HepG2 (cell line): ENCODE data around the gene DNAJC8. TPM values are rescaled to one million over a fixed set of nuclear protein-coding genes. Genes with fewer than 3 reads are reported as not detected.

Source experiments
- AHR ChIP-seq: IDR thresholded peaks from 2 replicates; pipeline ENCODE4 v1.6.1; 2018; ENCODE audit warnings: missing genetic modification reagents, missing compliant biosample characterization
- ETV6 ChIP-seq: sonication (generic); formaldehyde crosslinking; conservative IDR thresholded peaks from 2 replicates; pipeline ENCODE4 v1.4.0; 2020; ENCODE audit warnings: missing genetic modification reagents
- GTF3A ChIP-seq: sonication (generic); formaldehyde crosslinking; conservative IDR thresholded peaks from 2 replicates; pipeline ENCODE4 v1.4.0; 2020; ENCODE audit warnings: mild to moderate bottlenecking, missing genetic modification reagents
- JUNB ChIP-seq: sonication (generic); formaldehyde crosslinking; IDR thresholded peaks from 2 replicates; pipeline ENCODE4 v1.8.0; 2022; ENCODE audit warnings: missing genetic modification reagents, mild to moderate bottlenecking, borderline replicate concordance
- KDM5A ChIP-seq: fragments of 200-600 bp; sonication (generic); IDR thresholded peaks from 2 replicates; pipeline ENCODE4 v1.7.0; 2018; ENCODE audit warnings: antibody characterized with exemption, mild to moderate bottlenecking, low read length, borderline replicate concordance
- MTF2 ChIP-seq: sonication (generic); formaldehyde crosslinking; IDR thresholded peaks from 2 replicates; pipeline ENCODE4 v1.5.0; 2020; ENCODE audit warnings: missing genetic modification reagents, borderline replicate concordance
- SAFB2 ChIP-seq: sonication (generic); formaldehyde crosslinking; IDR thresholded peaks from 2 replicates; pipeline ENCODE4 v1.5.1; 2020; ENCODE audit warnings: missing genetic modification reagents, low read depth, mild to moderate bottlenecking, borderline replicate concordance
- THAP8 ChIP-seq: sonication (generic); formaldehyde crosslinking; IDR thresholded peaks from 2 replicates; pipeline ENCODE4 v1.5.1; 2020; ENCODE audit warnings: missing genetic modification reagents, mild to moderate bottlenecking, borderline replicate concordance
- ZNF451 ChIP-seq: sonication (generic); formaldehyde crosslinking; IDR thresholded peaks from 2 replicates; pipeline ENCODE4 v1.5.0; 2020; ENCODE audit warnings: mild to moderate bottlenecking, missing genetic modification reagents
- ZNF468 ChIP-seq: sonication (generic); formaldehyde crosslinking; IDR thresholded peaks from 2 replicates; pipeline ENCODE4 v1.8.0; 2022; ENCODE audit warnings: mild to moderate bottlenecking, moderate library complexity, missing genetic modification reagents
- ZNF484 ChIP-seq: sonication (generic); formaldehyde crosslinking; IDR thresholded peaks from 2 replicates; pipeline ENCODE4 v1.5.1; 2020; ENCODE audit warnings: mild to moderate bottlenecking, low read depth, missing genetic modification reagents, borderline replicate concordance
- ZNF503 ChIP-seq: sonication (generic); formaldehyde crosslinking; IDR thresholded peaks from 2 replicates; pipeline ENCODE4 v1.4.0; 2020; ENCODE audit warnings: missing genetic modification reagents
- ZNF576 ChIP-seq: sonication (generic); formaldehyde crosslinking; IDR thresholded peaks from 2 replicates; pipeline ENCODE4 v1.4.0; 2020; ENCODE audit warnings: mild to moderate bottlenecking, missing genetic modification reagents
- ZNF788 ChIP-seq: sonication (generic); formaldehyde crosslinking; IDR thresholded peaks from 2 replicates; pipeline ENCODE4 v1.5.0; 2020; ENCODE audit warnings: mild to moderate bottlenecking, missing genetic modification reagents, borderline replicate concordance
- polyA plus RNA-seq, 8 experiments: library from polyadenylated mRNA; depleted of rRNA in 3 of 8; stranded (reverse) in 7 of 8; unstranded in 1 of 8; fragments of >200 nt; fragmentation: Illumina TruSeq in 4 of 8; extraction: Trizol in 4 of 8; gene quantifications; 2 replicates each; pipeline versions ENCODE4 v1.2.1 to v1.2.3, GENCODE V29; 2011 to 2016; ENCODE audit warnings: low read depth in 4 of 8, missing spikeins in 1 of 8, mixed read lengths in 1 of 8; ENCODE audit not compliant: insufficient read depth in 1 of 8
- total RNA-seq, 5 experiments: library from RNA; depleted of rRNA; stranded (reverse); fragments of >200 nt; fragmentation: Illumina TruSeq; extraction: Trizol; gene quantifications; 2 replicates each; pipeline ENCODE4 v1.2.3, GENCODE V29; 2016; ENCODE audit warnings: low read depth in 1 of 5
- TF ChIP-seq, protein P1 (sequence below): sonication (generic); formaldehyde crosslinking; IDR thresholded peaks from 2 replicates; pipeline ENCODE4 v1.9.0; 2022; ENCODE audit warnings: missing genetic modification reagents, mild to moderate bottlenecking, borderline replicate concordance
- TF ChIP-seq, protein P2 (sequence below): sonication (generic); formaldehyde crosslinking; IDR thresholded peaks from 2 replicates; pipeline ENCODE4 v1.4.0; 2020; ENCODE audit warnings: missing genetic modification reagents

The DNAJC8 gene
- total and polyA plus RNA-seq, 2 of the 13 experiments (the other 11 are each of a cell fraction or from before 2014, with no cell fraction given) = 54.5 to 126 TPM

DNA sequence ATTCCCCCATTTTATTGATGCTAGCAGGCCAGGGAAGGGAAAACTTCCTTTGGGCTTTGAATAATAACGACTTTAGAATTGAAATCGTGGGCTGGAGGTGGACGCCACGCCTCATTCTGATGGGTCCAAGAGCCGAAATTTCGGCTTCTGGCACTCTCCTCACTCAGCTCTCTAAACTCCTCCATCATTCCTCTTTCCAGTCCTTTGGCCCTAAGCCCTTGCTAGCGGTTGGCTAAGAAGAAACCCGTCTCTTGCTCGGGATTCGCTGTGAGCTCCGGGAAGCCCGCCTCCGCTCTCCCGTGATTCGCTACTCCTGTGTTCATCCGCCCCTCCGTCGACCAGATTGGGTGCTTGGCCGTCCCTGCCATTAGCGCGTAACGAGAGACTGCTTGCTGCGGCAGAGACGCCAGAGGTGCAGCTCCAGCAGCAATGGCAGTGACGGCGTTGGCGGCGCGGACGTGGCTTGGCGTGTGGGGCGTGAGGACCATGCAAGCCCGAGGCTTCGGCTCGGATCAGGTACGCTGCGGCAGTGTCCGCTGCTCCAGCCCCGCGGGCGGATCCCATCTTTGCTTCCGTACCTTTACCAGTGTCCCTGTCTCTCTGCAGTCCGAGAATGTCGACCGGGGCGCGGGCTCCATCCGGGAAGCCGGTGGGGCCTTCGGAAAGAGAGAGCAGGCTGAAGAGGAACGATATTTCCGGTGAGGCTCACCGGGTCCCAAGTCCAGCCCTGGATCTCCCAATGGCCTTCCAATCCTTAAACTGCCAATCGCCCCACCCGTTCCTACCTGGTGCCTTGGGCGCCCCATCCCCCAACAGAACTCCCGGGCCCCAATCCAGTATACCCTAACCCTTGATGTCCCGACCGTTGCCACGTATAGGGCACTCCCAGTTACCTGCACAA is 3.2 kb upstream of the DNAJC8 start, which contains the start of gene ATP5IF1 (continued):
- TF ChIP-seq ETV6 (CRISPR knock-in tag) = no peak; the same call in 1 of the 2 replicates
- TF ChIP-seq ZNF576 (CRISPR knock-in tag) = no peak
- no peak for TF ChIP-seq THAP8 (CRISPR knock-in tag)
- no peak for TF ChIP-seq ZNF468 (CRISPR knock-in tag)
- TF ChIP-seq MTF2 (CRISPR knock-in tag) = no peak
- TF ChIP-seq, protein P1, sequence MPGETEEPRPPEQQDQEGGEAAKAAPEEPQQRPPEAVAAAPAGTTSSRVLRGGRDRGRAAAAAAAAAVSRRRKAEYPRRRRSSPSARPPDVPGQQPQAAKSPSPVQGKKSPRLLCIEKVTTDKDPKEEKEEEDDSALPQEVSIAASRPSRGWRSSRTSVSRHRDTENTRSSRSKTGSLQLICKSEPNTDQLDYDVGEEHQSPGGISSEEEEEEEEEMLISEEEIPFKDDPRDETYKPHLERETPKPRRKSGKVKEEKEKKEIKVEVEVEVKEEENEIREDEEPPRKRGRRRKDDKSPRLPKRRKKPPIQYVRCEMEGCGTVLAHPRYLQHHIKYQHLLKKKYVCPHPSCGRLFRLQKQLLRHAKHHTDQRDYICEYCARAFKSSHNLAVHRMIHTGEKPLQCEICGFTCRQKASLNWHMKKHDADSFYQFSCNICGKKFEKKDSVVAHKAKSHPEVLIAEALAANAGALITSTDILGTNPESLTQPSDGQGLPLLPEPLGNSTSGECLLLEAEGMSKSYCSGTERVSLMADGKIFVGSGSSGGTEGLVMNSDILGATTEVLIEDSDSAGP (CRISPR knock-in tag) = peak; percentile 96
- TF ChIP-seq ZNF788 (CRISPR knock-in tag) = peak; percentile 44; the same call in 1 of the 2 replicates
- peak; percentile 75 for TF ChIP-seq SAFB2
- TF ChIP-seq, protein P2, sequence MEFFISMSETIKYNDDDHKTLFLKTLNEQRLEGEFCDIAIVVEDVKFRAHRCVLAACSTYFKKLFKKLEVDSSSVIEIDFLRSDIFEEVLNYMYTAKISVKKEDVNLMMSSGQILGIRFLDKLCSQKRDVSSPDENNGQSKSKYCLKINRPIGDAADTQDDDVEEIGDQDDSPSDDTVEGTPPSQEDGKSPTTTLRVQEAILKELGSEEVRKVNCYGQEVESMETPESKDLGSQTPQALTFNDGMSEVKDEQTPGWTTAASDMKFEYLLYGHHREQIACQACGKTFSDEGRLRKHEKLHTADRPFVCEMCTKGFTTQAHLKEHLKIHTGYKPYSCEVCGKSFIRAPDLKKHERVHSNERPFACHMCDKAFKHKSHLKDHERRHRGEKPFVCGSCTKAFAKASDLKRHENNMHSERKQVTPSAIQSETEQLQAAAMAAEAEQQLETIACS (CRISPR knock-in tag) = 0 out of 2 replicates have a peak, but pooled peaks have one; percentile 33
- TF ChIP-seq AHR (CRISPR knock-in tag) = peak; percentile 43; the same call in 1 of the 2 replicates
- peak; percentile 77 for TF ChIP-seq ZNF451
- TF ChIP-seq ZNF503 (CRISPR knock-in tag) = 0 out of 2 replicates have a peak, but pooled peaks have one; percentile 65
- TF ChIP-seq ZNF484 = no peak
- no peak for TF ChIP-seq JUNB (CRISPR knock-in tag)
- peak; percentile 41; the same call in 1 of the 2 replicates for TF ChIP-seq KDM5A
- peak; percentile 83; the same call in 1 of the 2 replicates for TF ChIP-seq GTF3A
